SH-SY5Y (cell line): ENCODE data around the gene RAD51B.

Experiments used
- GATA2 ChIP-seq: IDR thresholded peaks from 2 replicates; pipeline ENCODE4 v1.6.1; 2011; ENCODE audit warnings: mild to moderate bottlenecking, low read depth, low read length
- GATA3 ChIP-seq: IDR thresholded peaks from 2 replicates; pipeline ENCODE4 v1.6.1; 2011; ENCODE audit warnings: low read depth, mild to moderate bottlenecking, low read length, moderate library complexity

Gene RAD51B

GRCh38 chr14:67940486-67941455 lies 121.2 kb downstream of the RAD51B start:
- TF ChIP-seq GATA3 = no peak
- TF ChIP-seq GATA2 = no peak

GRCh38 chr14:67941456-67942018 lies 122.0 kb downstream of the RAD51B start:
- TF ChIP-seq GATA3 = no peak
- no peak for TF ChIP-seq GATA2

DNA sequence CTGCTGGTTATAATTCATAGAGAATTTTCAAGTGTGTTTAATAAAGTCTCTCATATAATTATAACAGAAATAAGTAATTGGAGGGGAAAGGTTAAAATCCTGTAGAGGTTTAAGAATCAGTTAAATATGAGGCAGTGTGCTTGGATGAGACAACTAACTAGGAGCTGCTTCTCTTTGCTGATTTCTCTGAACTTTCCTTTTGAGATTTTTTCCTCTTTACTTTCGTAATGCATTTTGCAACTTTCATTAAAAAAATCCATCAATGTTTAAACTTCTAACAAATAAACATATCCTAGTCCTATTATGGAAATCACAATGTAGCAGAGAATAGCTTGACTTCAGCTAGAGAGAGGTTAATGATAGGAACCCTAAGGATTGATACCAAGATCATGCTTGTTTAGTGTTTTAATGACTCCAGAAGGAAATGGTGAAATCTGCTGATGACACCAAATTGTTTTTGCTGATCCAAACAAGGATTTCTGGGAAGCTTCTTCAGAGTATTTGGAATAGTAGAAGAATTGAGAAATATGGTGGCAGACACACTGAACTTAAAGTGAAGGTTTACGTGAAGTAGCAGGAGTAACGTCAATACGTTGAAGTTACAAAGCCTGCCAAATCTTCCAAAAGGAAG lies 122.6 kb downstream of the RAD51B start:
- TF ChIP-seq GATA2 = no peak
- TF ChIP-seq GATA3 = no peak

DNA sequence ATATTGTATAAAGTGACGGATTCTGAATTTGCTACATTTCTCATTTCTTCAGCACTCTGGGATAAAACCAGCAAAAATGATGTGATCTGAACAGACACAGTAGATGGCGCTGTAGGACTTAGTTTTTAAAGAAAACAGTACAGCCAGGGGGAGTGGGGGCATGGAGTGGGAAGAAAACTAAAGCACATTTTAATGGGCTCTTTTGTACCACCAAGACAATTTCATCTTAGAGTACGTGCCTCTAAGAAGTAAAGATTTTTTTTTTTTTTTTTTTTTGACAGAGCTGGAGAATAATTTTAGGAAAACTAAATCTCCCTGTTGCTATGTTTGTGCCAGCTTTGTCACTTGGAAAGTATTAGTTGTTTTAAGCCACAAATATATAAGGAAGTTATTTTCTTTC lies 124.4 kb downstream of the RAD51B start:
- no peak for TF ChIP-seq GATA3
- no peak for TF ChIP-seq GATA2

DNA sequence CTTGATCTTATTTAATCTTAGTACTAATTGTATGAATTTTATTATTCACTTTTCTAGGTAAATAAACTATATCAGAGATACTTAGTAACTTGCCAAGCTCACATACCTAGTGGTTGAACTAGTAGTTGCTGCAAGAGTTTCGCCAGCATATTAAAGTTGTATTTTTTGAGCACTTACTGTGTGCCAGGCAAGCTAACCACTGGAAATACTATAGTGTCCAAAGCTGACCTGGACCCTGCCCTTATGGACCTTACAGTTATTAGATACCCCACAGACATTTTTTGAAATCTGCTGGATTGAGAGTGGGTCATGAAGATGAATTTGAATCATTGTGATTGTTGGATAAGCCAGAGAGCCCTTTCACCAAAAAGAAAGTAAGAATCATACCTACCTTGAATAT lies 125.0 kb downstream of the RAD51B start:
- TF ChIP-seq GATA2 = no peak

DNA sequence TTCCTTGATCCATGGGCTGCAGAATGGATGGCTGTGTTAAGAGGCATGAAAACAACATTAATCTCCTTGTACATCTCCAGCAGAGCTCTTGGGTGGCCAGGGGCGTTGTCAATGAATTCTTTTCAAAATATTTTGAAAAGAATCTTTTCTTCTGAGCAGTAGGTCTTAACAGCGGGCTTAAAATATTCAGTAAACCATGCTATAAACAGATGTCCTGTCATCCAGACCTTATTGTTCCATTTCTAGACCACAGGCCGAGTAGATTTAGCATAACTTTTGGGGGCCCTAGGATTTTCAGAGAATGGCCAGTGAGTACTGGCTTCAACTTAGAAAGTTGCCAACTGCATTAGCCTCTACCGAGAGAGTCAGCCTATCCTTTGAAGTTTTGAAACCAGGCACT lies 130.2 kb downstream of the RAD51B start:
- no peak for TF ChIP-seq GATA2
- no peak for TF ChIP-seq GATA3

GRCh38 chr14:67950386-67950785 lies 130.8 kb downstream of the RAD51B start:
- no peak for TF ChIP-seq GATA3
- no peak for TF ChIP-seq GATA2

- TF ChIP-seq GATA3 (no peak), GATA2 (no peak)
Measured at GRCh38 chr14:67951529-67952135, 132.1 kb downstream of the RAD51B start.

- no peak for TF ChIP-seq GATA3
- TF ChIP-seq GATA2 = no peak
Measured at GRCh38 chr14:67952381-67952780, 132.8 kb downstream of the RAD51B start.

- no peak for TF ChIP-seq GATA2
- no peak for TF ChIP-seq GATA3
Measured at GRCh38 chr14:67952786-67953185, 133.2 kb downstream of the RAD51B start.

DNA sequence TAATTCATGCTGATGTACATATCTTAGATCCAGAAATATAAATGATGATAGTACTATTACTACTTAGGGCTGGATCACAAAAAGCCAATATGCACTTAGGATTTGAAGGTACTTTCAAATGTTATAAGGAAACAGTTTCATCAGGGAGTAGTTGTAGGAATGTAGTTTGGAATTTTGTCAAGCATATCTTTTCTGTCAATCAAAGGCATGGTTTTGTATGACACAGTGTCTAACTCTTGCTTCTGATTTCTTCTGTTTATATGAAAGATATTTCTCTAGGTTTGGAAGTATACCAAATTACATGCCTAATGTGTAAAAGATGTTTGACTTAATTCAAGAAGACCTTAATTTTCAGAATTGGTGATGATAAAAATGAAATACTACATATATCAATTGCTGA lies 135.7 kb downstream of the RAD51B start:
- TF ChIP-seq GATA3 (no peak), GATA2 (no peak)

- TF ChIP-seq GATA3 = no peak
- TF ChIP-seq GATA2 = no peak
Measured at GRCh38 chr14:67957946-67958345, 138.4 kb downstream of the RAD51B start.

- TF ChIP-seq GATA2 (no peak), GATA3 (no peak)
Measured at GRCh38 chr14:67961676-67962075, 142.1 kb downstream of the RAD51B start.

DNA sequence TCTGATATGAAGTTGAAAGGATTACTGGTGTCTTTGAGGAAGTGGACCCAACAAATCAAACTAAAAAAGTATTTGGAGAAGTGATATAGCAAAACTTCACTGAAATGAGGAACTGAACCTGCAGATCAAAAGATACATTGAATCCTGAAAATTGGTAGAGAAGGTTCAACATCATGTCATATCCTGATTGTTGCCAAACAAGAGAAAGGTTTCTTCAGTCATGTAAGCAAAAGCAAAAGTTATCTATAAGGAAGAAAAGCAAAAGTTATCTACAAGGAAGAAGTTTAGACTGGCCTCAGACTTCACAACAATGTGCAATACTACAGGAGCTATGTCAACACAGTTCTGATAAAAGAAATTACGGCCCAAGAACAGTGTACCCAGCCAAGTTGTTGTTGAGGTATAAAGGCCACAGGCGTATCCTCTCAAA lies 142.7 kb downstream of the RAD51B start:
- TF ChIP-seq GATA3 (no peak), GATA2 (no peak)

DNA sequence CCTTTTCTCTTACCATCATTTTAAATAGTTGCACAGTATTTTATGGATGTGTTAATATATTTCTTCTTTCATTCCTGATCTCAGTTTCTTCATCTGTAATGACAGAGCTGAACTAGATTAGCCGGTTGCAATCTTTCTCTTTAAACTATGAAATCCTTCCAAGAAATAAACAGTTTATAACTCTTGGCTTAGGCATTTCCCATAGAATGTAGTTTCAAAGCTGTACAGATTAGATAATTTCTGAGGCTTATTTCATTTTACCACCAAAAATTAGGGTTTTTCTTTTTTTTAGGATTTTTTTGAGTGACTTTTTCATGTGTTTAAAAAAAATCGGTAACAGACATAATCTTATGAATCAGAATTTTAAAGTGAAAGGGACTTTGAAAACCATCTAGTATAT lies 144.0 kb downstream of the RAD51B start:
- no peak for TF ChIP-seq GATA3
- no peak for TF ChIP-seq GATA2
